MCF 10A (cell line): ENCODE results near the gene KLHL1. TPM values are rescaled to one million over a fixed set of nuclear protein-coding genes. Genes with fewer than 3 reads are reported as not detected.

ENCODE experiments used
- BruUV-seq: library from RNA; stranded (reverse); fragments of 400-500 nt; replicated peaks from 2 replicates; lab custom pipeline; 2021; lab: Mats Ljungman, UMichigan
- CTCF ChIA-PET: fragments of 300-600 bp; sonication (Branson Sonifier 250); formaldehyde crosslinking; extraction: SDS; loops from one replicate; lab custom pipeline; 2021; ENCODE audit warnings: antibody characterized with exemption, inconsistent platforms; lab: Yijun Ruan, JAX
- POLR2A ChIA-PET: fragments of 300-600, 350-650 bp; sonication (Branson Sonifier 250); formaldehyde crosslinking; extraction: SDS; loops from one replicate; lab custom pipeline; 2020; ENCODE audit warnings: antibody characterized with exemption, inconsistent platforms; lab: Yijun Ruan, JAX
- DNase-seq: peaks from one replicate; pipeline ENCODE4 v3.0.0-alpha.2; 2018; ENCODE audit not compliant: unreplicated experiment
- H3K27ac Mint-ChIP-seq: one replicate; pipeline ENCODE4 v1.8.0; 2022; ENCODE audit warnings: mild to moderate bottlenecking, low read depth, mixed read lengths; ENCODE audit not compliant: unreplicated experiment
- H3K27me3 Mint-ChIP-seq: one replicate; pipeline ENCODE4 v1.8.0; 2022; ENCODE audit warnings: mixed read lengths; ENCODE audit not compliant: insufficient read depth, unreplicated experiment
- H3K36me3 Mint-ChIP-seq: one replicate; pipeline ENCODE4 v1.8.0; 2022; ENCODE audit warnings: mild to moderate bottlenecking, moderate library complexity, mixed read lengths; ENCODE audit not compliant: insufficient read depth, unreplicated experiment
- H3K4me1 Mint-ChIP-seq: one replicate; pipeline ENCODE4 v1.8.0; 2022; ENCODE audit warnings: mixed read lengths; ENCODE audit not compliant: insufficient read depth, unreplicated experiment
- H3K4me3 Mint-ChIP-seq: one replicate; pipeline ENCODE4 v1.8.0; 2022; ENCODE audit warnings: mild to moderate bottlenecking, moderate library complexity, mixed read lengths; ENCODE audit not compliant: unreplicated experiment
- H3K9me3 Mint-ChIP-seq: one replicate; pipeline ENCODE4 v1.8.0; 2022; ENCODE audit warnings: mixed read lengths; ENCODE audit not compliant: unreplicated experiment
- intact Hi-C: fragments of 100-400 bp; cut with micrococcal nuclease; formaldehyde crosslinking; loops from 2 replicates; pipeline ENCODE4 v1.14.1; 2022
- total RNA-seq: library from RNA; stranded (reverse); gene quantifications from 2 replicates; pipeline ENCODE4 v1.2.3, GENCODE V29; 2022
- TF ChIP-seq, protein P1 (sequence below): fragments of 200-600 bp; IDR thresholded peaks from one replicate; pipeline ENCODE4 v1.8.0; 2022; ENCODE audit warnings: antibody characterized with exemption, mild to moderate bottlenecking; ENCODE audit not compliant: unreplicated experiment

Gene KLHL1
- total RNA-seq, 1 experiment from 2014 or later: not detected

DNA sequence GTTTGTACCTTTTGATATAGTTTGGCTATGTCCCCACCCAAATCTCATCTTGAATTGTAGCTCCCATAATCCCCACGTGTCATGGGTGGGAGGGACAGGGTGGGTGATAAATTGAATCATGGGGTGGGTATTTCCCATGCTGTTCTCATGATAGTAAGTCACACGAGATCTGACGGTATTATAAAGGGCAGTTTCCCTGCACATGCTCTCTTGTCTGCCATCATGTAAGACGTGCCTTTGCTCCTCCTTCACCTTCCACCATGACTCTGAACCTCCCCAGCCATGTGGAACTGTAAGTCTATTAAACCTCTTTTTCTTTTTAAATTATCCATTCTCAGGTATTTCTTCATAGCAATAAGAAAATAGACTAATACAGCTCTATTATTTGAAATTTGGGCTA is 331.3 kb downstream of the KLHL1 start:
- no peaks in the 10 kb centered on the region for H3K9me3 Mint-ChIP-seq

GRCh38 chr13:69769608-69770007 is 338.6 kb downstream of the KLHL1 start:
- no TSS peak for BruUV-seq
- intact Hi-C loops: loop anchor here (5.0 kb wide), 1 partner anchor 47 kb away; no protein-coding TSS in a partner anchor
- CTCF ChIA-PET: no interaction called here
- no peaks in the 10 kb centered on the region for H3K4me1 Mint-ChIP-seq
- DNase-seq: no peak
- TF ChIP-seq, protein P1, sequence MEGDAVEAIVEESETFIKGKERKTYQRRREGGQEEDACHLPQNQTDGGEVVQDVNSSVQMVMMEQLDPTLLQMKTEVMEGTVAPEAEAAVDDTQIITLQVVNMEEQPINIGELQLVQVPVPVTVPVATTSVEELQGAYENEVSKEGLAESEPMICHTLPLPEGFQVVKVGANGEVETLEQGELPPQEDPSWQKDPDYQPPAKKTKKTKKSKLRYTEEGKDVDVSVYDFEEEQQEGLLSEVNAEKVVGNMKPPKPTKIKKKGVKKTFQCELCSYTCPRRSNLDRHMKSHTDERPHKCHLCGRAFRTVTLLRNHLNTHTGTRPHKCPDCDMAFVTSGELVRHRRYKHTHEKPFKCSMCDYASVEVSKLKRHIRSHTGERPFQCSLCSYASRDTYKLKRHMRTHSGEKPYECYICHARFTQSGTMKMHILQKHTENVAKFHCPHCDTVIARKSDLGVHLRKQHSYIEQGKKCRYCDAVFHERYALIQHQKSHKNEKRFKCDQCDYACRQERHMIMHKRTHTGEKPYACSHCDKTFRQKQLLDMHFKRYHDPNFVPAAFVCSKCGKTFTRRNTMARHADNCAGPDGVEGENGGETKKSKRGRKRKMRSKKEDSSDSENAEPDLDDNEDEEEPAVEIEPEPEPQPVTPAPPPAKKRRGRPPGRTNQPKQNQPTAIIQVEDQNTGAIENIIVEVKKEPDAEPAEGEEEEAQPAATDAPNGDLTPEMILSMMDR: no peak
- H3K27ac Mint-ChIP-seq: no peak overlapping the region
- H3K36me3 Mint-ChIP-seq: no peaks in the 10 kb centered on the region
- H3K4me3 Mint-ChIP-seq: no peak overlapping the region
- POLR2A ChIA-PET: no interaction called here
- H3K27me3 Mint-ChIP-seq: peaks cover 22% of the 10 kb centered on the region
- H3K9me3 Mint-ChIP-seq: no peaks in the 10 kb centered on the region

More for the DNA sequence above, 331.3 kb downstream of the KLHL1 start:
- intact Hi-C loops: no loop called here
- ChIA-PET CTCF (no interaction called here), POLR2A (no interaction called here)
- no peaks in the 10 kb centered on the region for H3K4me1 Mint-ChIP-seq
- H3K27me3 Mint-ChIP-seq: peaks cover 28% of the 10 kb centered on the region
- H3K4me3 Mint-ChIP-seq: no peak overlapping the region
- no peaks in the 10 kb centered on the region for H3K36me3 Mint-ChIP-seq
- BruUV-seq: no TSS peak
- TF ChIP-seq, protein P1: no peak
- H3K27ac Mint-ChIP-seq: no peak overlapping the region
- DNase-seq: no peak

GRCh38 chr13:69761581-69761980 is 346.7 kb downstream of the KLHL1 start:
- H3K4me3 Mint-ChIP-seq: no peak overlapping the region
- H3K9me3 Mint-ChIP-seq: no peaks in the 10 kb centered on the region
- H3K27ac Mint-ChIP-seq: no peak overlapping the region
- no TSS peak for BruUV-seq
- intact Hi-C loops: no loop called here
- H3K4me1 Mint-ChIP-seq: no peaks in the 10 kb centered on the region
- TF ChIP-seq, protein P1: no peak
- no peak for DNase-seq
- peaks cover 5% of the 10 kb centered on the region for H3K36me3 Mint-ChIP-seq
- CTCF ChIA-PET: no interaction called here
- POLR2A ChIA-PET: no interaction called here
- H3K27me3 Mint-ChIP-seq: peaks cover 40% of the 10 kb centered on the region

GRCh38 chr13:69755101-69755500 is 353.2 kb downstream of the KLHL1 start:
- ChIA-PET CTCF (interaction anchor here (0.5 kb wide), 1 partner anchor 15 kb away, joined by 3 read pairs; no protein-coding TSS in a partner anchor), POLR2A (no interaction called here)
- Mint-ChIP-seq H3K4me1 (no peaks in the 10 kb centered on the region), H3K9me3 (no peaks in the 10 kb centered on the region), H3K36me3 (no peaks in the 10 kb centered on the region), H3K27ac (no peak overlapping the region), H3K4me3 (no peak overlapping the region), H3K27me3 (peaks cover 43% of the 10 kb centered on the region)
- TF ChIP-seq, protein P1: no peak
- intact Hi-C loops: no loop called here
- no peak for DNase-seq
- BruUV-seq: no TSS peak
